GM10266 (cell line): Measurements from ENCODE around the gene NBPF1.
"Not testable (repeated sequence)": the region's sequence is repeated elsewhere in the genome, so short reads cannot be mapped to it uniquely, and the experiment has no call there.

Experiments used
- DNase-seq: peaks from one replicate; pipeline ENCODE4 v3.0.0; 2012; ENCODE audit errors: extremely low spot score
- TF ChIP-seq, protein P1 (sequence below): IDR thresholded peaks from 2 replicates; pipeline ENCODE4 v1.5.1; 2012; ENCODE audit warnings: mild to moderate bottlenecking, low read depth; ENCODE audit not compliant: control insufficient read depth, insufficient read depth; ENCODE audit errors: missing control alignments

NBPF1 gene

DNA sequence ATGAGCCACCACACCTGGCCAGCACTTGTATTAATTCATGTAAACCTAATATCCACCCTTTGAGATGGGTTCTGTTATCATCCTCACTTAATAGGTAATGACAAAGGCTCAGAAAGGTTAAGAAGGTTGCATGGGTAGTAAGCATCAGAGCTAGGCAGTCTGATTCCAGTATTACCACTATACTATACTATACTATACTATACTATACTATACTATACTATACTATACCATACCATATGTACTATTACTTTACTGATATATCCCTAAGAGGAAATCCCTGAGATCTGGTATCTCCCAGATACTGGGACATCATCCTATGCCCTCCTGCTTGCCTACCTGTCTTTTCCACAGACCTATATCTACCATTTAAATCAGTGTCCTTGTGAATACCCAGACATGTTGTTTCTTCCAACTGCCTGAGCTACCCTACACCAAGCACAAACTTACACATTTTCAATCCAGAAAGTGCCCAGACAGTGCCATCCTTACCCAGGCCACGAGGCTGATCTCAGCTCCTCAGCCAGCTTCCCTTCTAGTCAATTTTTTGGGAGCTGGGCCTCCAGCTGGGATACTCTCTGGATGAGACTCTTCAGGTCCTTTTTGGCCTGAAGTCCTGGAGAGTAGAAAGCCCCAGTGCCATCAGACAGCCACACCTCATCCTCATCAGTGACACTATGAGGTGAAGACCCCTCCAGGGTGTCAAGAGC is 63.0 kb downstream of the NBPF1 start:
- not testable (repeated sequence) for DNase-seq

DNA sequence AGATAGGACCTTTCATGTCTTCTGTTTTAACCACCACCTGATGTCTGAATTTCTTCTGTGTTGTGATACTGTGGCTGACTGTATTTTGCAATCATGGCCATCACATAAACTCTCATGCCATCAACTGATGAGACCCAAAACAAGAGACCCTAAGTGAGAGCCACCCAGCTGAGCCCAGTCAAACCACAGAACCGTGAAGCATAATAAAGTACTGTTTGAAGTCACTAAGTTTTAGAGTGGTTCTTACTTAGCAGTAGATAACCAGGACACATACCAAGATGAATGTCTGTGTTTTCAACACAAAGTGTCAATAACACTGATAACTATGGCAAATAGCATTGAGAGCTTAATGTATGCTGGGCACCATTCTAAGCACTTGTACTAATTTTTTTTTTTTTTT is 63.8 kb downstream of the NBPF1 start:
- DNase-seq: not testable (repeated sequence)

GRCh38 chr1:16547502-16548241 is 65.7 kb downstream of the NBPF1 start:
- not testable (repeated sequence) for DNase-seq

DNA sequence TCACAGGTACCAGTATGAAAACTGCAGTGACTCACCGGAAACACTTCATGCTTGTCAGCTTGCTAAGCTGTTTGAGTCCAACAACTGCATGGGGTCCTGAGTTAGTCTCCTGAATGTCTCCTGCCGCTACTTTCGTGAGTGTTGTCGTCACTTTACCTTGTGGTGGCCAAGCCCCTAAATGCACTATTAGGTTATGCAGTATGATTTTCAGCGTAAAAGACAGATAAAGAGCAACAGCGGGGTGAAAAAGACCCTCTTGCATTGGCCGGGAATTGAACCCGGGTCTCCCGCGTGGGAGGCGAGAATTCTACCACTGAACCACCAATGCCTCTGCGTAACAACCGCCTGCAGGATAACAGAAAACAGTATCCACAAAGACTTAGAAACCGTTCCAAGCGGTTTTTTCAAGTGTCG is 67.7 kb downstream of the NBPF1 start:
- not testable (repeated sequence) for DNase-seq

DNA sequence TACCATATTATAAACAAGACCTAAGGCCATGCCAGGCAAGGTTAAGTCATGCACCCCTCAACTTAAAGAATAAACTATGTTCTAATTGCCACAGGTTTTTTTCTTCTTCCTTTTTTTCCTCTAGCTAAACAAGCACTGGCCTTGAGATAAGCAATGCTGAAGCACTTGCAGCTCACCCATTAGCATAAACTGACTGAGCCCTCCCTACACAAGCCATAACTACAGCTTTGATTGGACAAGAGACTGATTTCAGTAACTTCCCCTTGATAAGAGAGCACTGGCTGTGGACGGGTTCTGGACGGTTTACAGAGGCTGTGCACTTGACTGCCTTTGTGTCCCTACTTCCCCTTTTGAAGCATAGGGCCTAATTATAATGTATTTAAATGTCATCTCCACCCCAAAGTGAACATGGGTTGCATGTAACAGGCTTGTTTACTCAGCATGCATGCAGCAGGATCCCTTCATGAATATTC is 72.9 kb downstream of the NBPF1 start:
- DNase-seq: not testable (repeated sequence)

GRCh38 chr1:16537528-16537927 is 75.8 kb downstream of the NBPF1 start:
- not testable (repeated sequence) for DNase-seq

- not testable (repeated sequence) for DNase-seq
Observed at GRCh38 chr1:16536796-16537195, 76.6 kb downstream of the NBPF1 start.

DNA sequence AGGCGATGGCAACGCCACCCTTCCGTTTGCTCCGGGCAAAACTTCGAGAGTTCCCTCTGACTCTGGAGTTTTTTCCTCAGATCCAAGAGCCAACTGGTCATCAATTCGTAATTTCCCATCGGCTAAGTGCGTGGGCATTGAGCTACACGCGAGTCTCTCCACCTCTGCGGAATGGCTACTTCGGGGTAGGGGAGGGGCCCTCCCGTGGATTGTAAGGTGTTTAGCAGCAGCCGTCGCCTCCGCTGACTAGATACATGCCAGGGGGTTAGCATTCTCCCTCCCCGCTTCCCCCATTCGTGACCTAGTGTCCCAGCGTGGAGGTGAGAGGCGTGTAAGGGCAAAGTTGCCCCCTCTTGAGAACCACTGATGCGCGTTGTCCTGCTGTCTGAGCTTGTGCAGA is 77.5 kb downstream of the NBPF1 start:
- DNase-seq: not testable (repeated sequence)

GRCh38 chr1:16535487-16535886 is 77.9 kb downstream of the NBPF1 start:
- not testable (repeated sequence) for DNase-seq

- DNase-seq: not testable (repeated sequence)
Observed at GRCh38 chr1:16534829-16535456, 78.4 kb downstream of the NBPF1 start.

GRCh38 chr1:16534239-16534828 is 79.0 kb downstream of the NBPF1 start:
- not testable (repeated sequence) for DNase-seq

GRCh38 chr1:16532235-16532991 is 81.0 kb downstream of the NBPF1 start:
- DNase-seq: not testable (repeated sequence)

DNA sequence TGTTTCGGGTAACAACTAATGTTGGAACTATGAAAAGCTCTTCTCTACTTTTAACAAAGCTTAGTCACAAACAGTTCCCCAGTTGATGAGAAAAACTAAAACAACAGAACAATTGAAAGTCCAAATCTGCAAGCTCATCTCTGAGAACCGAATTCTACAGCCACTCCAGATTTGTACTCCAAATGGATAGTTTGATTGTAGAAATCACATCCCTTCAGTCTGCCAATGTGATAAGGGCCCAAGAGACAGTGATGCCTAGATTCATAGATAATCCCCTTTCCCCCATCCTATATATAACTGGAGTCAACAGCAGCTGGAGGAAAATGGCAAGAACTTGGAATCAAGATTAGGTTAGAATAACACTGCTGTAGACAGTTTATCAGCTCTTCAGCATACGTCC is 85.0 kb downstream of the NBPF1 start:
- not testable (repeated sequence) for DNase-seq

DNA sequence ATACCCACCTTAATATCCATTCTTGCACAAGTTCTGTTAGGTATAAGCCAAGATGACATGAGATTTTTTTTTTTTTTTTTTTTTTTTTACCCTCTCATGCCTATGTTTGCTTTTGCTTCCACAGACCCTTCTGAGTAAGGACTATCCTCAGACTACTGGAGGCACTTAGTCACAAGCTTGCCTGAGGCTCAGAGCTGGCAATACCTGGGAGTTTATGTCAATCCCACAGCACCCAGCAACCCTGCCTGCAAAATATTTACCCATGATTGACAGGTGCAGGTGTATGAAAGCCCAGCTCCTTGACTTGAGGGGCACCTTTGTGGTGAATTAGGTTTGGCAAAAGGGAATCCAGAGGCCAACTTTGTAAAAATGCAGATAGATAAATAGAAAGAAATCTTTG is 87.6 kb downstream of the NBPF1 start:
- DNase-seq: not testable (repeated sequence)

GRCh38 chr1:16521679-16522078 is 91.7 kb downstream of the NBPF1 start:
- not testable (repeated sequence) for DNase-seq

- TF ChIP-seq, protein P1, sequence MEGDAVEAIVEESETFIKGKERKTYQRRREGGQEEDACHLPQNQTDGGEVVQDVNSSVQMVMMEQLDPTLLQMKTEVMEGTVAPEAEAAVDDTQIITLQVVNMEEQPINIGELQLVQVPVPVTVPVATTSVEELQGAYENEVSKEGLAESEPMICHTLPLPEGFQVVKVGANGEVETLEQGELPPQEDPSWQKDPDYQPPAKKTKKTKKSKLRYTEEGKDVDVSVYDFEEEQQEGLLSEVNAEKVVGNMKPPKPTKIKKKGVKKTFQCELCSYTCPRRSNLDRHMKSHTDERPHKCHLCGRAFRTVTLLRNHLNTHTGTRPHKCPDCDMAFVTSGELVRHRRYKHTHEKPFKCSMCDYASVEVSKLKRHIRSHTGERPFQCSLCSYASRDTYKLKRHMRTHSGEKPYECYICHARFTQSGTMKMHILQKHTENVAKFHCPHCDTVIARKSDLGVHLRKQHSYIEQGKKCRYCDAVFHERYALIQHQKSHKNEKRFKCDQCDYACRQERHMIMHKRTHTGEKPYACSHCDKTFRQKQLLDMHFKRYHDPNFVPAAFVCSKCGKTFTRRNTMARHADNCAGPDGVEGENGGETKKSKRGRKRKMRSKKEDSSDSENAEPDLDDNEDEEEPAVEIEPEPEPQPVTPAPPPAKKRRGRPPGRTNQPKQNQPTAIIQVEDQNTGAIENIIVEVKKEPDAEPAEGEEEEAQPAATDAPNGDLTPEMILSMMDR: no peak
- no peak for DNase-seq
Observed at GRCh38 chr1:16521288-16521583, 92.1 kb downstream of the NBPF1 start.

DNA sequence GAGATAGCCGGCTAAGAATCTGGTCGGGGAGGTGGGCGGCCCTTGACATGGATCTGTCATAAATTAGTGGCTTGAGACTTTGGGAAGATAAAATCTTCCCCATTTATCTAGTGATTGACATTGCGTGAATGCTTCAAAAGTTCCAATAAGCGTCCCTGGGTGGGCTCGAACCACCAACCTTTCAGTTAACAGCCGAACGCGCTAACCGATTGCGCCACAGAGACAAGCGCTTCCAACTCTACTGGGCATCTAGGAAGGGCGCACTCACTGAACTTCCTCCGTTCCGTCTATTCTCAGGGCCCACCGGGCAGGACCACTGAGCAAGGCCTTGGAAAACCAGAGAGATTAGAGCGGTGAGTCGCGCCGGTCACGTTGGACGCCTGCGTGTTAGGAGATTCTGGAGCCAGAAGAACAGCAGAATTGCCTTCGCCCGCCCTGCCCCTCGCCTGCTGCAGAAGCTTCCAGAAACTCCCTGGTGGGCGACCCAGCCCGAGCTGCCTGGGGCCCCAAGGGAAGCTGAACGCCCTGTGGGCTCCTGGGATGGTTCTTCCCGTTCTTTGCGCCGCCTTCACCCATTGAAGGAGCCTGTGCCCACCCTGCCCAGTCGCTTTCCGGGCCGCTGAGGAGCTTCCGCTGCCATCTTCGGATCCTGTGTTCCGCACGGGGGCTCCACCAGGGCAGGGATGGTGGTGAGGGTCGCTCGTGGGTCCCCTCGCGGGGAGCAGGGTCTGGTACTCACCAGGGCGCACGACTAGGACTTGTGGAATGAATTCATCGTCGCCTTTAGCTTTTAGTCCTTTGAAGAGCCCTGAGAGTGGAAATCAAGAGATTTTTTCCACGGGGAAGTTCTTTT is 92.7 kb downstream of the NBPF1 start:
- not testable (repeated sequence) for DNase-seq

GRCh38 chr1:16519255-16519951 is 94.0 kb downstream of the NBPF1 start:
- not testable (repeated sequence) for DNase-seq
